Neural progenitor cell (in vitro differentiated cells): ENCODE results near the gene C5orf52. TPM values are rescaled to one million over a fixed set of nuclear protein-coding genes. Genes with fewer than 3 reads are reported as not detected.
"Not testable (repeated sequence)": the region's sequence is repeated elsewhere in the genome, so short reads cannot be mapped to it uniquely, and the experiment has no call there.

Experiments
- DNase-seq: peaks from one replicate; pipeline ENCODE4 v3.0.0-alpha.2; 2016; ENCODE audit warnings: low spot score
- H2AFZ ChIP-seq: fragments of 200-600 bp; sonication (generic); replicated peaks from 2 replicates; pipeline ENCODE4 v1.6.1; 2016; ENCODE audit warnings: antibody characterized with exemption
- H3F3A ChIP-seq: fragments of 200-600 bp; sonication (generic); 2 replicates; pipeline ENCODE4 v1.6.1; 2016; ENCODE audit warnings: antibody characterized with exemption, low read depth
- H3K27ac ChIP-seq: fragments of 200-600 bp; sonication (generic); 2 replicates; pipeline ENCODE4 v1.5.1; 2016; ENCODE audit warnings: mild to moderate bottlenecking
- H3K27me3 ChIP-seq: fragments of 200-600 bp; sonication (generic); 2 replicates; pipeline ENCODE4 v1.6.1; 2016; ENCODE audit warnings: mild to moderate bottlenecking, moderate library complexity
- H3K36me3 ChIP-seq: fragments of 200-600 bp; sonication (generic); 2 replicates; pipeline ENCODE4 v1.5.1; 2016
- H3K4me1 ChIP-seq: fragments of 200-600 bp; sonication (generic); 2 replicates; pipeline ENCODE4 v1.6.1; 2016; ENCODE audit warnings: mixed run types
- H3K4me2 ChIP-seq: fragments of 200-600 bp; sonication (generic); 2 replicates; pipeline ENCODE4 v1.6.1; 2016
- H3K4me3 ChIP-seq: fragments of 200-600 bp; sonication (generic); 2 replicates; pipeline ENCODE4 v1.5.1; 2016
- H3K79me2 ChIP-seq: fragments of 200-600 bp; sonication (generic); 2 replicates; pipeline ENCODE4 v1.6.1; 2016; ENCODE audit warnings: low read depth
- H3K9ac ChIP-seq: fragments of 200-600 bp; sonication (generic); 2 replicates; pipeline ENCODE4 v1.6.1; 2016
- H3K9me3 ChIP-seq: fragments of 200-600 bp; sonication (generic); 2 replicates; pipeline ENCODE4 v1.5.1; 2016; ENCODE audit warnings: low read depth
- H4K20me1 ChIP-seq: fragments of 200-600 bp; sonication (generic); 2 replicates; pipeline ENCODE4 v1.6.1; 2016; ENCODE audit warnings: low read depth
- H3K27ac Mint-ChIP-seq: 3 replicates; pipeline ENCODE4 v1.8.0; 2021; ENCODE audit warnings: mixed read lengths
- H3K27me3 Mint-ChIP-seq: 2 replicates; pipeline ENCODE4 v1.8.0; 2022; ENCODE audit warnings: low read depth, mild to moderate bottlenecking, inconsistent platforms, moderate library complexity, mixed read lengths; ENCODE audit not compliant: insufficient read depth
- H3K36me3 Mint-ChIP-seq: 3 replicates; pipeline ENCODE4 v1.8.0; 2021; ENCODE audit warnings: mixed read lengths
- H3K4me1 Mint-ChIP-seq: 3 replicates; pipeline ENCODE4 v1.8.0; 2021; ENCODE audit warnings: mixed read lengths
- H3K4me3 Mint-ChIP-seq: 3 replicates; pipeline ENCODE4 v1.8.0; 2021; ENCODE audit warnings: mild to moderate bottlenecking, moderate library complexity, mixed read lengths
- H3K9me3 Mint-ChIP-seq: 3 replicates; pipeline ENCODE4 v1.8.0; 2020; ENCODE audit warnings: mixed read lengths
- EZH2 ChIP-seq: fragments of 200-600 bp; sonication (generic); IDR thresholded peaks from 2 replicates; pipeline ENCODE4 v1.6.1; 2017; ENCODE audit warnings: antibody characterized with exemption, mild to moderate bottlenecking, moderate library complexity
- EZH2phosphoT487 ChIP-seq: fragments of 200-600 bp; sonication (generic); IDR thresholded peaks from 2 replicates; pipeline ENCODE4 v1.6.1; 2017; ENCODE audit warnings: antibody characterized with exemption
- total RNA-seq: library from RNA; depleted of rRNA; stranded (reverse); fragments of >200 nt; gene quantifications from 2 replicates; pipeline ENCODE4 v1.2.3, GENCODE V29; 2015; ENCODE audit warnings: low replicate concordance
- TF ChIP-seq, protein P1 (sequence below): fragments of 200-600 bp; sonication (generic); IDR thresholded peaks from 2 replicates; pipeline ENCODE4 v1.5.1; 2017; ENCODE audit warnings: antibody characterized with exemption, mild to moderate bottlenecking

Gene C5orf52
- total RNA-seq, 1 donor from 2014 or later = not detected

DNA sequence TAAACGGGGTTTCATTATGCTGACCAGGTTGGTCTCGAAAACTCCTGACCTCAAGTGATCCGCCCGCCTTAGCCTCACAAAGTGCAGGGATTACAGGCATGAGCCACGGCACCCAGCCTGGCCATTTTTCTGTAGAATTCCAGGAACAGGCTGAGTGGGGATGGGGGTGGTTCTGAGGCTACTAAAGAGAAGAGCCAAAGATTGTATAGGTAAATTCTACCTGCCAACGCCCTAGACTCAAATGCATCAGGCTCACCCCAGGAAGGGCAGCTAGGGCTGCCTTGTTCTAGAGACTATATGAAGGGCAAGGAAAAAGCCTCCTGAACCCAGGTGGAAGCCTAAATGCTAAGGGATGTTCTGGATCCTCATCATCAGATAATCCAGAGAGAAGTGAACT is 1.6 kb upstream of the C5orf52 start:
- Histone ChIP-seq H4K20me1 (no peaks in the 10 kb centered on the region), H3K4me1 (no peaks in the 10 kb centered on the region), H2AFZ (no peak overlapping the region), H3F3A (no peaks in the 10 kb centered on the region), H3K27me3 (no peaks in the 10 kb centered on the region), H3K36me3 (no peaks in the 10 kb centered on the region), H3K4me3 (no peak overlapping the region), H3K27ac (no peak overlapping the region), H3K9ac (no peak overlapping the region), H3K9me3 (no peaks in the 10 kb centered on the region), H3K4me2 (no peak overlapping the region), H3K79me2 (no peaks in the 10 kb centered on the region)
- H3K4me1 Mint-ChIP-seq = peaks cover 9% of the 10 kb centered on the region
- TF ChIP-seq EZH2 (no peak), EZH2phosphoT487 (no peak)
- DNase-seq = no peak
- H3K27ac Mint-ChIP-seq = no peak overlapping the region
- H3K9me3 Mint-ChIP-seq = peaks cover 14% of the 10 kb centered on the region
- peaks cover 5% of the 10 kb centered on the region for H3K36me3 Mint-ChIP-seq
- H3K4me3 Mint-ChIP-seq = peak overlapping the region; percentile 90
- peaks cover 2% of the 10 kb centered on the region for H3K27me3 Mint-ChIP-seq

DNA sequence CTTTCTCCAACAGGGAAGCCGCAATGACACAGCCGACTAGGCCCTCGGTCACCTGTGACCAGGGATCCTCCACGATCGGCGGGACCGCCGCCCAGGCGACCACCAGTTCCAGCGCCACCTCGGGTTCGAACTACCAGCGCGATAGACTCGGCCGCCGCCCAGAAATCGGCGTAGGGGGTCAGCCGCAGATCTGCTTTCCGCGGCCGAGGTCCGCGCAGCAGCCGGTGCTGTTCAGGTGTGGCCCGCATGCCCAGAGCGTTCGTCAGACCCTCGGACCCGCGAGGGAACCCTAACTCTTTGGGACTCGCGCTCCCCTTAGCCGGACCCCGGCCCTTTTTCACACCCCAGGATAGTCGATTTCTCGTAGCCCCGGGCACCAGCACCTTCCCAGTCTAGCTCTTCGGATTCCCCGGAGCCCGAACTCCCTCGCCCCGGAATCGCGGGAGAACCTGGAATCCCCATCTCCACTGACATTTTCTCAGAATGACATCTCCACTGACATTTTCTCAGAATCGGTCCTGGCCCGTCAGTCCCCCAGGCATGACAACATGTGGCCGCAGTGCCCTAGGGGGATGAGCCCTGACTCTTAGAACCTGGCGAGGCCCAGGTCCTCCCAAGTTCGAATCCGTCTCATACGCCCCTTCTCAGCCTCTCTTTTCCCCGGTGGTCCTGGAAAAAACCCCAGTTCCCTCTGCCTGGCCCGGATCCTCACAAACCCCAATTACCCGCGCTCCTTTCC is 428 bp downstream of the C5orf52 start:
- Histone ChIP-seq H3K4me3 (no peak overlapping the region), H3K9me3 (no peaks in the 10 kb centered on the region), H2AFZ (no peak overlapping the region), H3K4me1 (no peaks in the 10 kb centered on the region), H3F3A (no peaks in the 10 kb centered on the region), H3K4me2 (no peak overlapping the region), H4K20me1 (no peaks in the 10 kb centered on the region), H3K79me2 (no peaks in the 10 kb centered on the region), H3K27ac (no peak overlapping the region), H3K36me3 (no peaks in the 10 kb centered on the region), H3K9ac (no peak overlapping the region), H3K27me3 (no peaks in the 10 kb centered on the region)
- no peak for DNase-seq
- Mint-ChIP-seq H3K27ac (no peak overlapping the region), H3K36me3 (peaks cover 5% of the 10 kb centered on the region), H3K27me3 (peaks cover 2% of the 10 kb centered on the region), H3K9me3 (peaks cover 14% of the 10 kb centered on the region), H3K4me1 (peaks cover 9% of the 10 kb centered on the region), H3K4me3 (peak overlapping the region; percentile 90)
- no peak for TF ChIP-seq EZH2phosphoT487
- TF ChIP-seq EZH2 = no peak
- TF ChIP-seq, protein P1, sequence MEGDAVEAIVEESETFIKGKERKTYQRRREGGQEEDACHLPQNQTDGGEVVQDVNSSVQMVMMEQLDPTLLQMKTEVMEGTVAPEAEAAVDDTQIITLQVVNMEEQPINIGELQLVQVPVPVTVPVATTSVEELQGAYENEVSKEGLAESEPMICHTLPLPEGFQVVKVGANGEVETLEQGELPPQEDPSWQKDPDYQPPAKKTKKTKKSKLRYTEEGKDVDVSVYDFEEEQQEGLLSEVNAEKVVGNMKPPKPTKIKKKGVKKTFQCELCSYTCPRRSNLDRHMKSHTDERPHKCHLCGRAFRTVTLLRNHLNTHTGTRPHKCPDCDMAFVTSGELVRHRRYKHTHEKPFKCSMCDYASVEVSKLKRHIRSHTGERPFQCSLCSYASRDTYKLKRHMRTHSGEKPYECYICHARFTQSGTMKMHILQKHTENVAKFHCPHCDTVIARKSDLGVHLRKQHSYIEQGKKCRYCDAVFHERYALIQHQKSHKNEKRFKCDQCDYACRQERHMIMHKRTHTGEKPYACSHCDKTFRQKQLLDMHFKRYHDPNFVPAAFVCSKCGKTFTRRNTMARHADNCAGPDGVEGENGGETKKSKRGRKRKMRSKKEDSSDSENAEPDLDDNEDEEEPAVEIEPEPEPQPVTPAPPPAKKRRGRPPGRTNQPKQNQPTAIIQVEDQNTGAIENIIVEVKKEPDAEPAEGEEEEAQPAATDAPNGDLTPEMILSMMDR = no peak

DNA sequence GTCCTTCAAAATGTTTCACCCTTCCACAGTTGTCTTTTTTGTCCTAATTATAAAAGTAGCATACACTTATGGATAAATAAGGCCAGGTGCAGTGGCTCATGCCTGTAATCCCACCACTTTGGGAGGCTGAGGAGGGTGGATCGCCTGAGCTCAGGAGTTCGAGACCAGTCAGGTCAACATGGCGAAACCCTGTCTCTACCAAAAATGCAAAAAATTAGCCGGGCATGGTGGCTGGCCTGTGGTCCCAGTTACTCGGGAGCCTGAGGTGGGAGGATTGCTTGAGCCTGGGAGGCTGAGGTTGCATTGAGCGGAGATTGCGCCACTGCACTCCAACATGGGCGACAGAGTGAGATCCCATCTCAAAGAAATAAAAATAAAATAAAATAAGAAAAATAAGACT is 1.6 kb downstream of the C5orf52 start:
- Histone ChIP-seq H3K4me2 (no peak overlapping the region), H3F3A (no peaks in the 10 kb centered on the region), H3K27ac (no peak overlapping the region), H3K36me3 (no peaks in the 10 kb centered on the region), H2AFZ (no peak overlapping the region), H4K20me1 (no peaks in the 10 kb centered on the region), H3K4me3 (no peak overlapping the region), H3K79me2 (no peaks in the 10 kb centered on the region), H3K4me1 (no peaks in the 10 kb centered on the region), H3K27me3 (no peaks in the 10 kb centered on the region), H3K9ac (no peak overlapping the region), H3K9me3 (no peaks in the 10 kb centered on the region)
- Mint-ChIP-seq H3K4me3 (no peak overlapping the region), H3K9me3 (peaks cover 14% of the 10 kb centered on the region), H3K4me1 (peaks cover 9% of the 10 kb centered on the region), H3K27me3 (peaks cover 2% of the 10 kb centered on the region), H3K36me3 (peaks cover 5% of the 10 kb centered on the region), H3K27ac (no peak overlapping the region)
- no peak for TF ChIP-seq EZH2
- DNase-seq = no peak

DNA sequence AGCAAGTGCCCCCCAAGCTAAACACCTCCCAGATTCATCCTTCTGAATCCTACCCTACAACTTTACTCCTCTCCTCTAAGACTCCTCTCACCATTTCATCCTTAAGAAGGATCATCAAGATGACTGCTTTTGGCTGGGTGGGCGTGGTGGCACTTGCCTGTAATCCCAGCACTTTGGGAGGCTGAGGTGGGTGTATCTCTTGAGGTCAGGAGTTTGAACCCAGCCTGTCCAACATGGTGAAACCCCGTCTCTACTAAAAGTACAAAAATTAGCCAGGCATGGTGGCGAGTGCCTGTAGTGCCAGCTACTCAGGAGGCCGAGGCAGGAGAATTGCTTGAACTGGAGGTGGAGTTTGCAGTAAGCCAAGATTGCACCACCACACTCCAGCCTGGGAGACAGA is 3.0 kb downstream of the C5orf52 start:
- not testable (repeated sequence) for H4K20me1 ChIP-seq, H3K9me3 ChIP-seq, H3K27ac Mint-ChIP-seq, H3K4me3 Mint-ChIP-seq, H3K27ac ChIP-seq, H3K36me3 Mint-ChIP-seq, H3F3A ChIP-seq, H3K9ac ChIP-seq, H3K36me3 ChIP-seq, DNase-seq, H3K27me3 ChIP-seq, H3K4me1 ChIP-seq, H3K4me1 Mint-ChIP-seq, H3K4me2 ChIP-seq, H3K79me2 ChIP-seq, H3K27me3 Mint-ChIP-seq, H3K4me3 ChIP-seq, H2AFZ ChIP-seq
- H3K9me3 Mint-ChIP-seq = peaks cover 14% of the 10 kb centered on the region

DNA sequence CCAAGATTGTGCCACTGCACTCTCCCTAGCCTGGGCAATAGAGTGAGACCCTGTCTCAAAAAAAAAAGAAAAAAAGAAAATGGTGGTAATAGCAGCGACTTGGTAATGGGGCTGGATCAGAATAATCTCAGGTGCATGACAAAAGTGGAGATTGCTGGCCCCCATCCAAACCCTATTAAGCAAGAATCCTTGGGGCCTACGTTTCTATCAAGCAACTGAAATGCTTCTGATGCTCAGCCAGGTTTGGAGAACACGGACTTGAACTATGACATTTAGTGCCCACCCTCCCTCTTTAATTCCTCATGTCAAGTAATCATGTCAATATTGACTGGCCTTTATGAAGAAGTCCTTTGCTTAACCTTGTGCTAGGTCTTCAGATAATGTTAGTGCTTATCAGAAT is 6.6 kb downstream of the C5orf52 start:
- H3K9me3 Mint-ChIP-seq = no peaks in the 10 kb centered on the region
- H3K4me3 Mint-ChIP-seq = no peak overlapping the region
- Histone ChIP-seq H3K79me2 (no peaks in the 10 kb centered on the region), H3K9me3 (no peaks in the 10 kb centered on the region), H3K4me3 (no peak overlapping the region), H3K9ac (no peak overlapping the region), H3K4me1 (no peaks in the 10 kb centered on the region), H2AFZ (no peak overlapping the region), H3K27ac (no peak overlapping the region), H3F3A (no peaks in the 10 kb centered on the region), H3K36me3 (no peaks in the 10 kb centered on the region), H4K20me1 (no peaks in the 10 kb centered on the region), H3K27me3 (no peaks in the 10 kb centered on the region), H3K4me2 (no peak overlapping the region)
- DNase-seq = no peak
- H3K4me1 Mint-ChIP-seq = no peaks in the 10 kb centered on the region
- H3K27me3 Mint-ChIP-seq = peaks cover 5% of the 10 kb centered on the region
- no peaks in the 10 kb centered on the region for H3K36me3 Mint-ChIP-seq
- TF ChIP-seq, protein P1 = no peak
- TF ChIP-seq EZH2phosphoT487 = no peak
- TF ChIP-seq EZH2 = no peak
- no peak overlapping the region for H3K27ac Mint-ChIP-seq
